Esophagus (tissue), 2 donors: ENCODE data around the gene CAPSL. TPM values are rescaled to one million over a fixed set of nuclear protein-coding genes. Genes with fewer than 3 reads are reported as not detected.
"Not testable (repeated sequence)": the region's sequence is repeated elsewhere in the genome, so short reads cannot be mapped to it uniquely, and the experiment has no call there.

Experiments used
- H3K27ac ChIP-seq, 2 donors: one replicate each; pipeline ENCODE4 v1.5.1; 2013; ENCODE audit warnings: low read depth in 2 of 2, mild to moderate bottlenecking in 2 of 2, inconsistent platforms in 1 of 2, low read length in 1 of 2, moderate library complexity in 1 of 2
- H3K27me3 ChIP-seq, 2 donors: one replicate each; pipeline ENCODE4 v1.6.1; 2013; ENCODE audit warnings: low read length in 2 of 2, control low read depth in 1 of 2, mild to moderate bottlenecking in 1 of 2; ENCODE audit not compliant: insufficient read depth in 2 of 2, control insufficient read depth in 1 of 2
- H3K36me3 ChIP-seq, 2 donors: one replicate each; pipeline ENCODE4 v1.6.1; 2013; ENCODE audit warnings: low read length in 1 of 2; ENCODE audit not compliant: control insufficient read depth in 2 of 2, insufficient read depth in 2 of 2
- H3K4me1 ChIP-seq, 2 donors: one replicate each; pipeline ENCODE4 v1.6.1; 2013; ENCODE audit warnings: low read length in 1 of 2; ENCODE audit not compliant: control insufficient read depth in 2 of 2, insufficient read depth in 2 of 2
- H3K4me3 ChIP-seq, 2 donors: one replicate each; pipeline ENCODE4 v1.5.1; 2013; ENCODE audit warnings: low read length in 2 of 2, mild to moderate bottlenecking in 2 of 2, low read depth in 1 of 2, moderate library complexity in 1 of 2
- H3K9me3 ChIP-seq, 2 donors: one replicate each; pipeline ENCODE4 v1.6.1; 2013; ENCODE audit warnings: mild to moderate bottlenecking in 2 of 2, low read depth in 1 of 2, low read length in 1 of 2, moderate library complexity in 1 of 2; ENCODE audit not compliant: control insufficient read depth in 2 of 2, insufficient read depth in 1 of 2
- WGBS, 2 donors: extraction: QIAGEN DNeasy Blood & Tissue Kit; methylation state at CpG; one replicate each; pipeline ENCODE4 v1.1.7; 2013; 5-methylcytosine and 5-hydroxymethylcytosine counted together
- polyA plus RNA-seq, 2 donors: library from polyadenylated mRNA; stranded (reverse); fragments of 200-250 nt; gene quantifications; one replicate each; pipeline ENCODE4 v1.2.3, GENCODE V29; 2013
- donor health status: healthy with polysubstance abuse.
- donor health status: Bipolar disorder and iron deficiency.

CAPSL gene
- polyA plus RNA-seq, 2 donors = not detected

DNA sequence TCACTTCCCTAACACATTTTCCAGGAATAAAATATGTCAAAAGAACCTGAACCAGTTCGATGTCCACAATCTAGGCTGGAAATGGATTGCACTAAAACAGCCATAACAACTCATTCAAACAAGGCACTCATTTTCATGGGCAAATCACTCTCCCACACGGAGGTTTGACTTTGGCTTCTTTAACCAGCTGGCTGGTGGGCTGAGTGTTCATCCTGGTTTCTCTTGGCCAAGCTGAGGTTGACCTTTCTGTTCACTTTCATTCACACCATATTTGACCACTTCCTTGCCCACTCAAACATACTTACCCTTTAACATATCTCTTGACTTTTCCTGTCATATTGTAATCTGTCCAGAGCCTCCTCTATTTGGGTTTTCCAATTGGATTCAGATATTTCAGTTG is 76.3 kb downstream of the CAPSL start:
- H3K4me1 ChIP-seq = no peaks in the 10 kb centered on the region
- H3K9me3 ChIP-seq = no peaks in the 10 kb centered on the region
- no peak overlapping the region for H3K27ac ChIP-seq
- peak overlapping the region in 1 of 2 donors; percentile 5 for H3K4me3 ChIP-seq
- H3K27me3 ChIP-seq = no peaks in the 10 kb centered on the region
- WGBS, 2 donors = 73% methylated on average over 2 of the region's 2 CpGs
- no peaks in the 10 kb centered on the region for H3K36me3 ChIP-seq

DNA sequence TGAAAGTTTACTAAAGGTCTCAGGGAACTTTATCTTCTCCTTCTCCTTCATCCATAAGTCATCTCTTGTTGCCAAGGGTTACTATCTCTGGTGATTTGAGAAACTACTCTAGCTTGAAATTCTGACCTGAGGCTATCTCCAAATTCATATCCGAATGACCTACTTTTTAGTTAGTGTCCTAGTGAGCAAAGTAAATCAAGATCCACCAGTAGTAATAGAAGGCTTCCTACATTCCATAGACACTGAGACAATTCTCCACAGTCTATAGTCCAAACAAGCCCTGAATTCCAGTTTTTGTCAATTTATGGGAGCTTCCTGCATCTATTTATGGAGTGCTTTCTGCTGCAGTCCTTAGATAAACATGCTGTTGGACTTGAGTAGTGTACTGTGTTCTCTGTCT is 76.7 kb downstream of the CAPSL start:
- Histone ChIP-seq H3K9me3 (no peaks in the 10 kb centered on the region), H3K36me3 (no peaks in the 10 kb centered on the region), H3K27ac (no peak overlapping the region), H3K4me3 (no peak overlapping the region), H3K27me3 (no peaks in the 10 kb centered on the region), H3K4me1 (no peaks in the 10 kb centered on the region)
- 76 to 94% methylated on average over 1 of the region's 1 CpG for WGBS, 2 donors

DNA sequence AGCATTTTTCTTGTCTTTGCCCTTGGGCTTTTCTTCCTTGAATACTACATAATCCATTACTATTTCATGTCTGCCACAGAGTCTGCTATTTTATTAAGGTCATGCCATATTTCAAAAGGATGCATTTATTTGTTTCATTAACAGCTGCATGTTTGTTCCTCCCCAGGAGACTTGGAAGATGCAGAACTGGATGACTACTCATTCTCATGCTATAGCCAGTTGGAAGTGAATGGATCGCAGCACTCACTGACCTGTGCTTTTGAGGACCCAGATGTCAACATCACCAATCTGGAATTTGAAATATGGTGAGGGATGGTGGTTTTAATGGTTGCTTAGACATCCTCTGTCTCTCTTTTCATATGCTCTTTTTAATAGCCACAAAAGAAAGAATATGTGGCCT is 77.7 kb downstream of the CAPSL start:
- Histone ChIP-seq H3K4me3 (no peak overlapping the region), H3K27ac (no peak overlapping the region), H3K9me3 (no peaks in the 10 kb centered on the region), H3K36me3 (no peaks in the 10 kb centered on the region), H3K27me3 (no peaks in the 10 kb centered on the region), H3K4me1 (no peaks in the 10 kb centered on the region)
- WGBS, 2 donors = 90 to 92% methylated on average over 1 of the region's 1 CpG

DNA sequence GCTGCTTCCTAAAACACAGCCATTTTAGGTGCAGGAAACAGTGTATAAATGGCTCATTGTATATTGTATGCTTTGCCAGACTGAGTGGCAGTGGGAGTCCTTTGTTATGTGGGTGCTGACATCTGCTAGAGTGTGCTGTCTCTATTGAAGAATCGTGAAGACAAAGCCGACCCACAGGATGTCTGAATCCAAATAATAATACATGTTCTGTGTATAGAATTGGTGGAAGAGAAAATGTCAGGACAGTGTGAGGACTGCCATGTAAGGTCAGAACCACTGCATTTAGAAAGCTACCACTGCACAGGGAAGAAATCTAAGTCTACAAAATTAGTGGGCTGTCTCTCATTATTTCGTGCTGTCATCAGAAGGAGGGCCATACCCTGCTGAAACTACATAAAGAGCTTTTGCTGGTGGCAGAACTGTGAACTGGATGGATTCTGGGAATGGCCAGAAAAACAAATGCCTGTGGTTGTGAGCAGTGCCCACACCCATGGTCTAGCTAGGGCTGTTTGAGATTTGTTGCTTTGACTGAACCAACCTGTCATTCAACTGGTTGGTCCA is 79.2 kb downstream of the CAPSL start:
- Histone ChIP-seq H3K9me3 (no peaks in the 10 kb centered on the region), H3K36me3 (no peaks in the 10 kb centered on the region), H3K27me3 (no peaks in the 10 kb centered on the region), H3K4me3 (peak overlapping the region; percentile 21 to 27), H3K27ac (no peak overlapping the region), H3K4me1 (no peaks in the 10 kb centered on the region)
- 45 to 56% methylated on average over 3 of the region's 3 CpGs for WGBS, 2 donors

DNA sequence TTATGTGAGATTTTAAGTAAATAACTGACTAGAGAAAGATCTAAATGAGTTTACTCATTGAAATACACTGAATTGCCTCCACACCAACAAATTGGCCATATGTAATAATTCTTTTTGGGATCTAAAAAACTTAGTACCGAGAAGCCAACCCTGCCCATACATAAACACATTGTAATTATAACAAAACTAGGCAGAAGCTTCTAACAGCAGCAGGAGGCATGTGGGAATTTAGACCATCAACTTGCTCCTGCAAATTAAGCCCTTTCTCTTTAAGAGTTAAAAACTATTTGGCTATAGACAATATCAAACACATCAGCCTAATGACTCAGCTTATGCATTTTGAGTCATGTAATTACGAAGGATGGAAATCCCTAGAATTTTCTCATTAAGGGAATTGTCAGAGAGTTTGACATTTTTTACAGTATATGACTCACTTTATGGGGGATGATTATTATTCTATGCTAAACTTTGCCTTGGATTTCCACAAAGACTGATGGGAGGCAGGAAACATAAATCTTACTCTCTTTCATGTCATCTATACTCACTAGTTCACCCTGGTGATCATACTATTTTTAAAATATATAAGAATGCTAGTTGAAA is 80.7 kb downstream of the CAPSL start:
- Histone ChIP-seq H3K4me3 (peak overlapping the region in 1 of 2 donors; percentile 9), H3K27me3 (no peaks in the 10 kb centered on the region), H3K4me1 (no peaks in the 10 kb centered on the region), H3K9me3 (no peaks in the 10 kb centered on the region), H3K27ac (no peak overlapping the region), H3K36me3 (no peaks in the 10 kb centered on the region)
- 42 to 53% methylated on average over 2 of the region's 2 CpGs for WGBS, 2 donors

DNA sequence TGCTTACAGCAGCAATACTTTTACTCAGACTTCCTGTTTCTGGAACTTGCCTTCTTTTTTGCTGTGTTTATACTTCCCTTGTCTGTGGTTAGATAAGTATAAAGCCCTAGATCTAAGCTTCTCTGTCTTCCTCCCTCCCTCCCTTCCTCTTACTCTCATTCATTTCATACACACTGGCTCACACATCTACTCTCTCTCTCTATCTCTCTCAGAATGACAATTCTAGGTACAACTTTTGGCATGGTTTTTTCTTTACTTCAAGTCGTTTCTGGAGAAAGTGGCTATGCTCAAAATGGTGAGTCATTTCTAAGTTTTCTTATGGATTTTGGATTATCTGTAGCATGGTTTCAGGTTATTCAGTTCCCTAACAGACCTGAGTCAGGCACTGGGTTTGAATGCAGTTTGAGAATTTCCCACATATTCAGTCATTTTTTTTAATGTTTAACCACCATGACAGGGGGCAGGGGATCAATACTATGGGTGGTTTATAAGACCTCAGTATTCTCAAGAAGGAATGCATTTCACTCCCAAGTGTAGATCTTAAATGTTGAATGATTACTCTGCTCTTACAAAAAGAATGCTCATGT is 81.6 kb downstream of the CAPSL start, which contains the start of gene IL7R:
Gene IL7R (plus strand): TSS at position 127 of the 587 bp plus-strand sequence. CDS start 87 bp downstream, at position 214.
- WGBS, 2 donors = 18 to 40% methylated on average over 1 of the region's 1 CpG
- Histone ChIP-seq H3K27me3 (no peaks in the 10 kb centered on the region), H3K27ac (peak within 1 kb of the TSS in 1 of 2 donors; percentile 27)

DNA sequence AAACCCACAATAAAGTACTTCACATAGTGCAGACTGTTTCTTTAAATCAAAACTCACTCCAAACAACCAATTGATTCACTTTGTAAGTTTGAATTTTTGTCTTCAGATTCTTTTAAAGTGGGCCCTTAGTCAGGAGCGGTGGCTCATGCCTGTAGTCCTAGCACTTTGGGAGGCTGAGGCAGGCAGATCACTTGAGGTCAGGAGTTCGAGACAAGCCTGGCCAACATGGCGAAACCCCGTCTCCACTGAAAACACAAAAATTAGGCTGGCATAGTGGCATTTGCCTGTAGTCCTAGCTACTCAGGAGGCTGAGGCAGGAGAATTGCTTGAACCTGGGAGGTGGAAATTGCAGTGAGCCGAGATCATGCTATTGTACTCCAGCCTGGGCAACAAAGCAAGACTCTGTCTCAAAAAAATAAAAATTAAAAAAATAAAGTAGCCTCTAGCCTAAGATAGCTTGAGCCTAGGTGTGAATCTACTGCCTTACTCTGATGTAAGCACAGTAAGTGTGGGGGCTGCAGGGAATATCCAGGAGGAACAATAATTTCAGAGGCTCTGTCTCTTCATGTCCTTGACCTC is 82.1 kb downstream of the CAPSL start:
- WGBS, 2 donors = 91 to 94% methylated on average over 5 of the region's 5 CpGs
- H3K27me3 ChIP-seq, H3K9me3 ChIP-seq, H3K4me3 ChIP-seq, H3K36me3 ChIP-seq, H3K4me1 ChIP-seq: not testable (repeated sequence)
- H3K27ac ChIP-seq = peak overlapping the region in 1 of 2 donors; percentile 27

More for the DNA sequence above, 81.6 kb downstream of the CAPSL start, which contains the start of gene IL7R:
- Histone ChIP-seq H3K4me3 (peak within 1 kb of the TSS in 1 of 2 donors; percentile 9), H3K36me3 (no peaks in the 10 kb centered on the region), H3K4me1 (no peaks in the 10 kb centered on the region), H3K9me3 (no peaks in the 10 kb centered on the region)

DNA sequence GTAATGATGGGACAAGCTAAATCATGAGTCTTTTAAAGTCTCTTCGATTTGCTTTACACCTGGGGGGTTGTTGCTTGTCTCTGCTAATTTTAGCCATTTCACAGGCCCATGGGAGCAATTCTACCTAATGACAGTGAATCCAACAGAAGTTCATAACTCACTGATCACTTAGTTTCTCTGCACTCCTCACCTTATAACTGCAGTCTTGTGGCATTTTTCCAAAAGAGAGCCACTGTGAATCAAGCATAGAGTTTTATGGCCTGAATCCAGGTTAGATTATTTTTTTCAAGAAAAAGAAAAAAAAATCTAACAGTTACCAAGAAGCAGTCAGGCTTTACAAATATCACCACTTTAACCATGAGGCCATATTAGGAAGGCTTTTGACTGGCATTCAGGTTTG is 83.2 kb downstream of the CAPSL start:
- no peak overlapping the region for H3K27ac ChIP-seq
- H3K36me3 ChIP-seq = no peaks in the 10 kb centered on the region
- H3K27me3 ChIP-seq = no peaks in the 10 kb centered on the region
- 57 to 59% methylated on average over 1 of the region's 1 CpG for WGBS, 2 donors
- no peaks in the 10 kb centered on the region for H3K9me3 ChIP-seq
- no peak overlapping the region for H3K4me3 ChIP-seq
- H3K4me1 ChIP-seq = no peaks in the 10 kb centered on the region
